ENCODE measurements around the gene IL2RA.

IL2RA gene

GRCh38 chr10:6056411-6057135, 5.6 kb downstream of the IL2RA start:
- TF ChIP-seq, protein P1, sequence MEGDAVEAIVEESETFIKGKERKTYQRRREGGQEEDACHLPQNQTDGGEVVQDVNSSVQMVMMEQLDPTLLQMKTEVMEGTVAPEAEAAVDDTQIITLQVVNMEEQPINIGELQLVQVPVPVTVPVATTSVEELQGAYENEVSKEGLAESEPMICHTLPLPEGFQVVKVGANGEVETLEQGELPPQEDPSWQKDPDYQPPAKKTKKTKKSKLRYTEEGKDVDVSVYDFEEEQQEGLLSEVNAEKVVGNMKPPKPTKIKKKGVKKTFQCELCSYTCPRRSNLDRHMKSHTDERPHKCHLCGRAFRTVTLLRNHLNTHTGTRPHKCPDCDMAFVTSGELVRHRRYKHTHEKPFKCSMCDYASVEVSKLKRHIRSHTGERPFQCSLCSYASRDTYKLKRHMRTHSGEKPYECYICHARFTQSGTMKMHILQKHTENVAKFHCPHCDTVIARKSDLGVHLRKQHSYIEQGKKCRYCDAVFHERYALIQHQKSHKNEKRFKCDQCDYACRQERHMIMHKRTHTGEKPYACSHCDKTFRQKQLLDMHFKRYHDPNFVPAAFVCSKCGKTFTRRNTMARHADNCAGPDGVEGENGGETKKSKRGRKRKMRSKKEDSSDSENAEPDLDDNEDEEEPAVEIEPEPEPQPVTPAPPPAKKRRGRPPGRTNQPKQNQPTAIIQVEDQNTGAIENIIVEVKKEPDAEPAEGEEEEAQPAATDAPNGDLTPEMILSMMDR (IDR thresholded peaks at IDR 0.05; ENCODE audit: insufficient read depth, missing control alignments) = no peak
- DNase-seq (ENCODE audit: insufficient read length, low spot score) (no peak), FAIRE-seq (no peak)

DNA sequence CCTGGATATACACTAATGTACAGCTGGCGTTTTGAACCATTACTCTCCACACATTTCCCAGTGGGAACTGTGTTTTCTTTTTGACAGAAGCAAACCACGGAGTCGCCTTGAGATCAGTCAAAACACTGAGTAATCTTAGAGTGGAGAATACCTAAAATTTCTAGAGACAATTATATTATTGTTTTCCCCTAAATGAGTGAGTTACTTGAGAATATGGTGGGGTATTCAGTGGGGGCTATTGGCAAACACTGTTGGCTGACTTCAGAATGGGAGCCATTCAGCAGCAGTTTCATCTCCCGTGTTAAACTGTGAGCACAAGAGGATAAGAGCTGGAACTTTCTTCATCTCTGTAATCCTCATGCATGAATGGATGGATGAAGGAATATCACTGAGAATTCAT, 6.2 kb downstream of the IL2RA start:
- FAIRE-seq (no peak), DNase-seq (ENCODE audit: insufficient read length, low spot score) (no peak)
- TF ChIP-seq, protein P1 (IDR thresholded peaks at IDR 0.05; ENCODE audit: insufficient read depth, missing control alignments) = no peak

GRCh38 chr10:6054884-6055283, 7.3 kb downstream of the IL2RA start:
- TF ChIP-seq, protein P1 (IDR thresholded peaks at IDR 0.05; ENCODE audit: insufficient read depth, missing control alignments) = no peak
- FAIRE-seq (no peak), DNase-seq (ENCODE audit: insufficient read length, low spot score) (no peak)

DNA sequence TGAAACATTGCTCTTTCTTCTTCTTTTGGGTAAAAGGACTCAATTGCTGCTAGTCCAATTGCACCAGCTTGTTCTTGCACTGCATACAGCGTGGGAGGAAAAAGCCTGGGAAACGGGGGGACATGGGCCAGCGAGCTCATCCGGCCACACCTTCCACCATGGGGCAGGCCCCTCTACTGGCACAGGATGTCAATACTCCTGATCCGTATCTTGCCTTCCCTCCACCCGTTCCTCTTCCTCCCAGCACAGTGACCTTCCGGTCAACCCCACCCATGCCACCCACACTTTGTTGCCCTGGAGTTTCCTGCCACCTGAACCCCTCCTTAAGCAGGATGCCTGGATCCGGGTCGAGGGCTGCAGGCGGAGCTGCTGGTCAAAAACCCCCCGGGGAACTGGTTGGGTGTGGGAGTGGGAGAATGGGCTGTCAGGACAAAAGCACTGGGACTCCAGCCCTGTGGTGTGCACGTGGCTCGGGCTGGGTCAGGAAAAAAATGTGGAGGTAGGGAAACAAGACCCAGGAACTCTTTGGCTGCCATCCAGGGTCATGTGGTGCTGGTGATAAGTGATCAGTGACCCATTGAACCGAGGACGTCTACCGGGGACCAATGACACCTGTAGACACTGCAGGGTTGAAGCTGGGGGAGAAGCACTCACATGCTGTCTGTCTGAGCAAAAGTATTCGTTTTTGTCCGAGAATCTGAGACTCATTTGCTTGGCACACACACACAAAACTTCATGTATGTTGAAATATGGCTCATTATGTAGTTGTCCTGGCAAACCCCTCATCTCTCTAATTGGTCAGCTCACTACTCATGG, 8.1 kb downstream of the IL2RA start:
- TF ChIP-seq, protein P1 (IDR thresholded peaks at IDR 0.05; ENCODE audit: insufficient read depth, missing control alignments) = no peak
- FAIRE-seq = no peak
- no peak for DNase-seq (ENCODE audit: insufficient read length, low spot score)

DNA sequence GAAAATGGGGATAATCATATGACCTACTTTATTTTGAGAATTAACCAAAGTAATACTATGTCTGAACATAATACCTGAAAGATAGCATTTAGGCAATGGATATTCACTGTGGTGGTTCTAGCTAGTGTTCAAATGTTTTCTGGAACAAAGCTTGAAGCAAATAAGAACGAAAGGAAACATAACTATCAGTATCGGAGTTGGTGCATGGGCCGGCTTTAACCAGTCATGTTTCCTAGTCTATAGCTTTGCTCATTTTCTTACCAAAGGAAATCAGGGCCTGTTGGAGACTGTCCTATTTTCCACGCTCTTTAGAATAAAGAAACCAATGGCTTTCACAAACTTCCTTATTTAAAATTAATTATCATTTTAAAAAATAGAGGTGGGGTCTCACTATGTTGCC, 8.9 kb downstream of the IL2RA start:
- DNase-seq (ENCODE audit: insufficient read length, low spot score) = no peak
- TF ChIP-seq, protein P1 (IDR thresholded peaks at IDR 0.05; ENCODE audit: insufficient read depth, missing control alignments) = no peak
- no peak for FAIRE-seq

DNA sequence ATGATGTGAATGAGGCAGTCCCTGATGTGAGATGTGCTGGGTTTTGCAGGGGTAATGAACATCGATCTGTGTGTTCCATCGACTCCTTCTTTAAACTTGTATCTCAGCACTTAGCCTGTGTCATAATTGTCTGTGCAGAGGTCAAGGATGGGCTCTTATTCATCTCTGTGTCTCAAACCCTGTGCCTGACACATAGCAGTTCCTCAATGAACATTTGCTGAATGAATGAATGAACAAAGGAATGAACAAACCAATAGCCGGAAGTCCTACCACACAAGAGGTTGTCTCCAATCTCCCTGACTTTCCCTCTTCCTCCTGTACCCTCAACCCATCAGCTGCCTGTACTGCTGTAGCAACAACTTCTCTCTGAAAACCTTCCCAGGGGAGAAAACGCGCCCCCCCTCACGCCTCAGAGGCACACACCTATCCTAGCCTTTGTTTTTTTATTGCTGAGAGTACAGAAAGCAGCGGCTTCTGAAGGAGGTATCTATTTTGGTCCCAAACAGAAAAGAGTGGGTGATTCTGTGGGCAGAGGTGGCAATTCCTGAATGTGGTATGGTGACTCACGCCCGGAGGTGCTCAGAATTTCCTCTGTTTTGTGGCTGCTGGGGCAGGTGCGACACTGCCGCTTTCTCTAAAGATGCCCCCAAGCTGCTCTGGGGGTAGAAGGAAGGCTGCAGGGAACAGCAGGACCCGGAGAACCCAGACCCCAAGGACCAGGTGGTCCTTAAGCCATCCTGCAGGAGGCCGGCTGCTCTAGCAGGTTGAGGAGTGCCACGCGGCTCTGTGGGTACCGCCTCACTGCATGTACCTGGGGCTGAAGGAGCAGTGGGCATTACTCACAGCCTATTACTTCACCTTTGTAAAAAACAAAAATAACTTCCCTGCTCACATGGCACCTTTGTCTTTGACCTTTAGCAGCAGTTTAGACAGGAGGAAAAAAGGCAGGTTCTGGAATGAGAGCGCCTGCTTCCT, 9.6 kb downstream of the IL2RA start:
- DNase-seq (ENCODE audit: insufficient read length, low spot score) (no peak), FAIRE-seq (no peak)
- TF ChIP-seq, protein P1 (IDR thresholded peaks at IDR 0.05; ENCODE audit: insufficient read depth, missing control alignments) = no peak
